HCT116 (cell line): Measurements from ENCODE around the gene IMPACT. TPM values are rescaled to one million over a fixed set of nuclear protein-coding genes. Genes with fewer than 3 reads are reported as not detected.

Experiments used
- ATAC-seq: fragments of 200-7000 bp; cut with Tn5 transposase; 2 replicates; pipeline ENCODE4 v1.9.1; 2020; ENCODE audit warnings: mild to moderate bottlenecking, moderate library complexity
- BruUV-seq: library from RNA; stranded (reverse); fragments of 400-500 nt; replicated peaks from 2 replicates; lab custom pipeline; 2021; lab: Mats Ljungman, UMichigan
- CTCF ChIA-PET: fragments of 300-600 bp; sonication (Branson Sonifier 250); formaldehyde crosslinking; loops from one replicate; lab custom pipeline; 2021; ENCODE audit warnings: antibody characterized with exemption; lab: Charles Lee
- POLR2A ChIA-PET: fragments of 300-600, 350-600 bp; sonication (Branson Sonifier 250); formaldehyde crosslinking; loops from one replicate; lab custom pipeline; 2021; ENCODE audit warnings: antibody characterized with exemption; lab: Charles Lee
- RAD21 ChIA-PET, 2 experiments: fragments of 300-600 bp; sonication (Branson Sonifier 250); formaldehyde crosslinking; loops; one replicate each; lab custom pipeline; 2023; ENCODE audit warnings: low total read pairs in 2 of 2; ENCODE audit not compliant: uncharacterized antibody in 2 of 2, unreplicated experiment in 2 of 2, low non-redundant PET in 1 of 2; lab: Charles Lee
- DNase-seq: peaks from one replicate; pipeline ENCODE4 v3.0.0-alpha.2; 2010; ENCODE audit warnings: low read depth, low spot score
- H2AFZ ChIP-seq: fragments of 200-600 bp; shearing (Covaris generic), sonication (generic); 2 replicates; pipeline ENCODE4 v1.6.1; 2017; ENCODE audit warnings: low read depth, mixed run types, mixed read lengths, antibody characterized with exemption, low read length; ENCODE audit not compliant: poor library complexity, severe bottlenecking
- H3K27ac ChIP-seq: 2 replicates; pipeline ENCODE4 v1.5.1; 2012; ENCODE audit warnings: low read depth, low read length
- H3K27me3 ChIP-seq: fragments of 200-600 bp; sonication (generic); 2 replicates; pipeline ENCODE4 v1.6.1; 2016; ENCODE audit warnings: mixed run types, low read length, mixed read lengths; ENCODE audit not compliant: insufficient read depth
- H3K36me3 ChIP-seq, 2 experiments: fragments of 200-500 bp in 1 of 2; fragments of 200-600 bp in 1 of 2; sonication (Bioruptor generic) in 1 of 2; sonication (generic) in 1 of 2; 2 replicates each; pipeline versions ENCODE4 v1.5.1 to v1.6.1; 2014 to 2016; ENCODE audit warnings: low read length in 2 of 2, inconsistent platforms in 1 of 2, mixed read lengths in 1 of 2, mixed run types in 1 of 2; ENCODE audit not compliant: insufficient read depth in 2 of 2, control insufficient read depth in 1 of 2
- H3K4me1 ChIP-seq, 2 experiments: fragments of 200-600 bp in 1 of 2; sonication (generic) in 1 of 2; 2 replicates each; pipeline versions ENCODE4 v1.5.1 to v1.6.1; 2012 to 2017; ENCODE audit warnings: low read length in 2 of 2, inconsistent platforms in 1 of 2, mild to moderate bottlenecking in 1 of 2, mixed read lengths in 1 of 2, mixed run types in 1 of 2, moderate library complexity in 1 of 2; ENCODE audit not compliant: insufficient read depth in 2 of 2, control insufficient read depth in 1 of 2
- H3K4me2 ChIP-seq: fragments of 200-600 bp; sonication (generic); 2 replicates; pipeline ENCODE4 v1.6.1; 2017; ENCODE audit warnings: mixed run types, low read length, mixed read lengths
- H3K4me3 ChIP-seq, 2 experiments: fragments of 200-600 bp in 1 of 2; sonication (generic) in 1 of 2; replicated peaks in 1 of 2; 2 replicates each; pipeline ENCODE4 v1.5.1; 2011 to 2016; ENCODE audit warnings: low read length in 2 of 2, control low read depth in 1 of 2, low read depth in 1 of 2, mild to moderate bottlenecking in 1 of 2, mixed read lengths in 1 of 2, mixed run types in 1 of 2
- H3K79me2 ChIP-seq: fragments of 200-600 bp; sonication (generic); 2 replicates; pipeline ENCODE4 v1.6.1; 2017; ENCODE audit warnings: mild to moderate bottlenecking, mixed run types, low read length, moderate library complexity, mixed read lengths; ENCODE audit not compliant: insufficient read depth
- H3K9ac ChIP-seq: fragments of 200-600 bp; sonication (generic); 2 replicates; pipeline ENCODE4 v1.6.1; 2016; ENCODE audit warnings: low read length, mixed read lengths
- H3K9me2 ChIP-seq: fragments of 200-600 bp; sonication (generic), shearing (Covaris generic); 2 replicates; pipeline ENCODE4 v1.6.1; 2017; ENCODE audit warnings: mixed run types, mild to moderate bottlenecking, moderate library complexity; ENCODE audit not compliant: insufficient read depth
- H3K9me3 ChIP-seq, 2 experiments: fragments of 200-500 bp in 1 of 2; fragments of 200-600 bp in 1 of 2; sonication (Bioruptor generic) in 1 of 2; sonication (generic) in 1 of 2; 2 replicates each; pipeline ENCODE4 v1.6.1; 2014 to 2017; ENCODE audit warnings: low read length in 2 of 2, mixed read lengths in 2 of 2, inconsistent platforms in 1 of 2, low read depth in 1 of 2, mild to moderate bottlenecking in 1 of 2, mixed run types in 1 of 2, moderate library complexity in 1 of 2; ENCODE audit not compliant: control insufficient read depth in 1 of 2, insufficient read depth in 1 of 2
- H4K20me1 ChIP-seq: fragments of 200-600 bp; sonication (generic), shearing (Covaris generic); 2 replicates; pipeline ENCODE4 v1.6.1; 2017; ENCODE audit warnings: mixed run types, mild to moderate bottlenecking, moderate library complexity; ENCODE audit not compliant: insufficient read depth
- CBX3 ChIP-seq: IDR thresholded peaks from 2 replicates; pipeline ENCODE4 v1.6.1; 2012; ENCODE audit warnings: low read depth
- CEBPB ChIP-seq: IDR thresholded peaks from 2 replicates; pipeline ENCODE4 v1.6.1; 2012; ENCODE audit warnings: low read depth
- EGR1 ChIP-seq: IDR thresholded peaks from 2 replicates; pipeline ENCODE4 v1.6.1; 2012; ENCODE audit warnings: low read depth
- ELF1 ChIP-seq: IDR thresholded peaks from 2 replicates; pipeline ENCODE4 v1.6.1; 2012; ENCODE audit warnings: low read depth, borderline replicate concordance
- EZH2phosphoT487 ChIP-seq: fragments of 200-600 bp; IDR thresholded peaks from 2 replicates; pipeline ENCODE4 v1.6.1; 2018; ENCODE audit warnings: antibody characterized with exemption, borderline replicate concordance
- FOSL1 ChIP-seq: IDR thresholded peaks from 2 replicates; pipeline ENCODE4 v1.6.1; 2012; ENCODE audit warnings: low read depth
- JUND ChIP-seq: IDR thresholded peaks from 2 replicates; pipeline ENCODE4 v1.6.1; 2012
- POLR2AphosphoS5 ChIP-seq: IDR thresholded peaks from 2 replicates; pipeline ENCODE4 v1.6.1; 2011; ENCODE audit warnings: mild to moderate bottlenecking, low read depth, low read length, moderate library complexity
- RAD21 ChIP-seq: IDR thresholded peaks from 2 replicates; pipeline ENCODE4 v1.6.1; 2012; ENCODE audit warnings: low read depth, mild to moderate bottlenecking
- SIN3A ChIP-seq: IDR thresholded peaks from 2 replicates; pipeline ENCODE4 v1.6.1; 2012; ENCODE audit warnings: low read depth
- SP1 ChIP-seq: IDR thresholded peaks from 2 replicates; pipeline ENCODE4 v1.6.1; 2012; ENCODE audit warnings: low read depth
- SRF ChIP-seq: IDR thresholded peaks from 2 replicates; pipeline ENCODE4 v1.6.1; 2012; ENCODE audit warnings: low read depth
- ZNF274 ChIP-seq: fragments of 200-500 bp; sonication (Bioruptor generic); IDR thresholded peaks from 2 replicates; pipeline ENCODE4 v1.6.1; 2014; ENCODE audit warnings: mild to moderate bottlenecking, low read depth, low read length, inconsistent platforms
- intact Hi-C: fragments of 100-400 bp; cut with micrococcal nuclease; formaldehyde crosslinking; loops from 2 replicates; pipeline ENCODE4 v1.10.0; 2022
- total RNA-seq: library from RNA; stranded (reverse); gene quantifications from one replicate; pipeline ENCODE4 v1.2.1, GENCODE V29; 2021; ENCODE audit not compliant: unreplicated experiment
- TF ChIP-seq, protein P1 (sequence below), 3 experiments: fragments of 200-600 bp in 1 of 3; sonication (generic) in 1 of 3; IDR thresholded peaks in 2 of 3; conservative IDR thresholded peaks in 1 of 3; 2 replicates each; pipeline ENCODE4 v1.5.1; 2012 to 2017; ENCODE audit warnings: low read depth in 2 of 3, low read length in 2 of 3, antibody characterized with exemption in 1 of 3, borderline replicate concordance in 1 of 3, control low read depth in 1 of 3, mild to moderate bottlenecking in 1 of 3, mixed read lengths in 1 of 3, mixed run types in 1 of 3, moderate library complexity in 1 of 3; ENCODE audit not compliant: insufficient read depth in 1 of 3
- TF ChIP-seq, protein P2 (sequence below): IDR thresholded peaks from 2 replicates; pipeline ENCODE4 v1.6.1; 2011; ENCODE audit warnings: mild to moderate bottlenecking, low read length, moderate library complexity; ENCODE audit not compliant: insufficient replicate concordance; ENCODE audit errors: extremely low read depth
- TF ChIP-seq, protein P3 (sequence below): IDR thresholded peaks from 2 replicates; pipeline ENCODE4 v1.6.1; 2012; ENCODE audit warnings: low read depth

Gene IMPACT
- total RNA-seq, 1 experiment from 2014 or later = 46.4 TPM

DNA sequence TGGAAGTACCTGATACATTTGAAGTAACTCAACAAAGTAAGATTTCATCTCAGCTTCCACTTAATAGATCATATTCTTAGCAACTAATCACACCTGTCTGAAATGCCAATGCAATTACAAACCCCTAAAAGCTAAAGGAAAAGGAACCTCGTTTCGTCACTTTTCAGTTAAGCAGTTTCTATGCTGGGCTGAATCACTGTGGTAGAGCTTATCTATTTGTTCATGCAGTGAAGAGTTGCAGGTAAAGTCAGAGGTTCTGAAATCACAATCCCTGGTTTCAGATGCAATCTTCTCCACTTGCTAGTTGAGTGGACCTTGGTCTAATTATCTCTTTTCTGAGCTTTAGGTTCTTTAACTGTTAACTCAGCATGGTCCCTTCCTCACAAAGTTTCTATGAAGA lies 40.3 kb downstream of the IMPACT start:
- Histone ChIP-seq H3K4me3 (no peak overlapping the region), H3K4me2 (no peak overlapping the region), H3K27ac (no peak overlapping the region), H3K9me2 (no peaks in the 10 kb centered on the region), H4K20me1 (no peaks in the 10 kb centered on the region), H3K9me3 (no peaks in the 10 kb centered on the region), H2AFZ (no peak overlapping the region), H3K36me3 (no peaks in the 10 kb centered on the region), H3K27me3 (no peaks in the 10 kb centered on the region), H3K9ac (no peak overlapping the region), H3K4me1 (peaks cover 0 to 2% of the 10 kb centered on the region in 2 experiments; a peak in 1 of 4 replicates), H3K79me2 (no peaks in the 10 kb centered on the region)
- TF ChIP-seq EGR1 (no peak), SP1 (no peak), CEBPB (no peak), FOSL1 (no peak), SIN3A (no peak), SRF (no peak), JUND (no peak), CBX3 (no peak), ZNF274 (no peak), POLR2AphosphoS5 (no peak), RAD21 (no peak), ELF1 (no peak), EZH2phosphoT487 (no peak)
- TF ChIP-seq, protein P1, sequence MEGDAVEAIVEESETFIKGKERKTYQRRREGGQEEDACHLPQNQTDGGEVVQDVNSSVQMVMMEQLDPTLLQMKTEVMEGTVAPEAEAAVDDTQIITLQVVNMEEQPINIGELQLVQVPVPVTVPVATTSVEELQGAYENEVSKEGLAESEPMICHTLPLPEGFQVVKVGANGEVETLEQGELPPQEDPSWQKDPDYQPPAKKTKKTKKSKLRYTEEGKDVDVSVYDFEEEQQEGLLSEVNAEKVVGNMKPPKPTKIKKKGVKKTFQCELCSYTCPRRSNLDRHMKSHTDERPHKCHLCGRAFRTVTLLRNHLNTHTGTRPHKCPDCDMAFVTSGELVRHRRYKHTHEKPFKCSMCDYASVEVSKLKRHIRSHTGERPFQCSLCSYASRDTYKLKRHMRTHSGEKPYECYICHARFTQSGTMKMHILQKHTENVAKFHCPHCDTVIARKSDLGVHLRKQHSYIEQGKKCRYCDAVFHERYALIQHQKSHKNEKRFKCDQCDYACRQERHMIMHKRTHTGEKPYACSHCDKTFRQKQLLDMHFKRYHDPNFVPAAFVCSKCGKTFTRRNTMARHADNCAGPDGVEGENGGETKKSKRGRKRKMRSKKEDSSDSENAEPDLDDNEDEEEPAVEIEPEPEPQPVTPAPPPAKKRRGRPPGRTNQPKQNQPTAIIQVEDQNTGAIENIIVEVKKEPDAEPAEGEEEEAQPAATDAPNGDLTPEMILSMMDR (IDR thresholded peaks at IDR 0.05 in 2 of 3, conservative IDR thresholded peaks at IDR 0.05 in 1 of 3; ENCODE audit: borderline replicate concordance in 1 of 3, insufficient read depth in 1 of 3, low read depth in 2 of 3, low read length in 2 of 3) = no peak
- TF ChIP-seq, protein P2, sequence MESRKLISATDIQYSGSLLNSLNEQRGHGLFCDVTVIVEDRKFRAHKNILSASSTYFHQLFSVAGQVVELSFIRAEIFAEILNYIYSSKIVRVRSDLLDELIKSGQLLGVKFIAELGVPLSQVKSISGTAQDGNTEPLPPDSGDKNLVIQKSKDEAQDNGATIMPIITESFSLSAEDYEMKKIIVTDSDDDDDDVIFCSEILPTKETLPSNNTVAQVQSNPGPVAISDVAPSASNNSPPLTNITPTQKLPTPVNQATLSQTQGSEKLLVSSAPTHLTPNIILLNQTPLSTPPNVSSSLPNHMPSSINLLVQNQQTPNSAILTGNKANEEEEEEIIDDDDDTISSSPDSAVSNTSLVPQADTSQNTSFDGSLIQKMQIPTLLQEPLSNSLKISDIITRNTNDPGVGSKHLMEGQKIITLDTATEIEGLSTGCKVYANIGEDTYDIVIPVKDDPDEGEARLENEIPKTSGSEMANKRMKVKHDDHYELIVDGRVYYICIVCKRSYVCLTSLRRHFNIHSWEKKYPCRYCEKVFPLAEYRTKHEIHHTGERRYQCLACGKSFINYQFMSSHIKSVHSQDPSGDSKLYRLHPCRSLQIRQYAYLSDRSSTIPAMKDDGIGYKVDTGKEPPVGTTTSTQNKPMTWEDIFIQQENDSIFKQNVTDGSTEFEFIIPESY = no peak
- TF ChIP-seq, protein P3, sequence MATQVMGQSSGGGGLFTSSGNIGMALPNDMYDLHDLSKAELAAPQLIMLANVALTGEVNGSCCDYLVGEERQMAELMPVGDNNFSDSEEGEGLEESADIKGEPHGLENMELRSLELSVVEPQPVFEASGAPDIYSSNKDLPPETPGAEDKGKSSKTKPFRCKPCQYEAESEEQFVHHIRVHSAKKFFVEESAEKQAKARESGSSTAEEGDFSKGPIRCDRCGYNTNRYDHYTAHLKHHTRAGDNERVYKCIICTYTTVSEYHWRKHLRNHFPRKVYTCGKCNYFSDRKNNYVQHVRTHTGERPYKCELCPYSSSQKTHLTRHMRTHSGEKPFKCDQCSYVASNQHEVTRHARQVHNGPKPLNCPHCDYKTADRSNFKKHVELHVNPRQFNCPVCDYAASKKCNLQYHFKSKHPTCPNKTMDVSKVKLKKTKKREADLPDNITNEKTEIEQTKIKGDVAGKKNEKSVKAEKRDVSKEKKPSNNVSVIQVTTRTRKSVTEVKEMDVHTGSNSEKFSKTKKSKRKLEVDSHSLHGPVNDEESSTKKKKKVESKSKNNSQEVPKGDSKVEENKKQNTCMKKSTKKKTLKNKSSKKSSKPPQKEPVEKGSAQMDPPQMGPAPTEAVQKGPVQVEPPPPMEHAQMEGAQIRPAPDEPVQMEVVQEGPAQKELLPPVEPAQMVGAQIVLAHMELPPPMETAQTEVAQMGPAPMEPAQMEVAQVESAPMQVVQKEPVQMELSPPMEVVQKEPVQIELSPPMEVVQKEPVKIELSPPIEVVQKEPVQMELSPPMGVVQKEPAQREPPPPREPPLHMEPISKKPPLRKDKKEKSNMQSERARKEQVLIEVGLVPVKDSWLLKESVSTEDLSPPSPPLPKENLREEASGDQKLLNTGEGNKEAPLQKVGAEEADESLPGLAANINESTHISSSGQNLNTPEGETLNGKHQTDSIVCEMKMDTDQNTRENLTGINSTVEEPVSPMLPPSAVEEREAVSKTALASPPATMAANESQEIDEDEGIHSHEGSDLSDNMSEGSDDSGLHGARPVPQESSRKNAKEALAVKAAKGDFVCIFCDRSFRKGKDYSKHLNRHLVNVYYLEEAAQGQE = no peak
- DNase-seq (no peak), ATAC-seq (no peak)
- ChIA-PET POLR2A (no interaction called here), RAD21 (interaction anchor here in 1 of 2 experiments (0.6 kb wide), 1 partner anchor 422 kb away, joined by 3 read pairs; no protein-coding TSS in a partner anchor), CTCF (no interaction called here)
- intact Hi-C loops = no loop called here
- no TSS peak for BruUV-seq
